GM18505 (cell line): ENCODE results near the gene EFNA2.

Source experiments
- ATAC-seq: cut with Tn5 transposase; IDR thresholded peaks from one replicate; pipeline ENCODE4 v1.9.1; 2021; ENCODE audit not compliant: unreplicated experiment
- POLR2A ChIP-seq: IDR thresholded peaks from 4 replicates; pipeline ENCODE4 v1.6.1; 2011; ENCODE audit warnings: borderline replicate concordance; ENCODE audit not compliant: insufficient read depth, insufficient read length; ENCODE audit errors: extremely low read depth

EFNA2 gene

DNA sequence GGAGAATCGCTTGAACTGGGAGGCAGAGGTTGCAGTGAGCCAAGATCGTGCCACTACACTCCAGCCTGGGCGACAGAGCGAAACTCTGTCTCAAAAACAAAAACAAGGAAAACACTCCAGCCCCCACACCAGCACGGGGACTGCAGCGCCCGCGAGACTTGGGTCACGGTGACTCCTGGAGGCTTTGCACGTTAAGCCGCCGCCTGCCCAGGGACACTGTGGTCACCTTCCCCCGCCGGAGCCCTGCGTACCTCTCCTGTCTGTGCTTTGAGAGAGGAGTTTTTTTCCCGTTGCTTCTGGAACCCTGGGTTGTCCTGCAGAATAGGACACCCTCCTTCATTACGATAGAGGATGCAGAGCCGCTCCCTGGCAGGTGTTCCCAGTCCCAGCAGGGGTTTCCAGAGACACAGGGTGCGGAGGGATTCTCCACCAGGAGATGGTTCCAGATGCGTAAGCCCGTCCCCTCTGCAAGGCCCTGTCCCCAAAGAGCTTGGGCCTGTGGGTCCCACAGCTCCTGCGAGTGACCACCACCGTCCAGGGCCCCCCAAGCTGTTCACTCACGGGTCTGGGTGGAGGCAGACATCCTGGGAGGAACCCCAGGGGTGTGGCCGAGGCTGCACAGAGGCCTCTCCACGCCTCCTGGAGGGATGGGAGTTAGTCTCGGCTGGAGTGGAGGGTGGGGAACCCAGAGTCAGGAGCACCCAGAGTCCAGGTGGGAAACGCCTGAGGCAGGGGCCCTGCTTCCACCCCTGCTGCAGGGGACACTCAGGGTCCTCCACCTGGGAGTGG is 55.2 kb downstream of the EFNA2 start:
- TF ChIP-seq POLR2A, result no peak
- no peak for ATAC-seq

DNA sequence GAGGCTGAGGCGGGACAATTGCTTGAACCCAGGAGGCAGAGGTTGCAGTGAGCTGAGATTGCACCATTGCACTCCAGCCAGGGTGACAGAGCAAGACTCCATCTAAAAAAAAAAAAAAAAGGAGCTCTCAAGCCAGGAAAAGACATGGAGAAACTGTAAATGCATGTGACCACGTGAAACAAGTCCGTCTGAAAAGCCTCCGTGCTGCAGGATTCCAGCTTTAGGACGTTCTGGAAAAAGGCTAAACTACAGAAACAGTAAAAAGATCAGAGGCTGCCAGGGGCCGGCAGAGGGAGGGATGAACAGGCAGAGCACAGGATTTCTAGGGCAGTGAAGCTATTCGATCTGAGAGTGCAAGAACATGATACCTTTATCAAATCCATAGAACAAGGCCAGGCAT is 57.4 kb downstream of the EFNA2 start:
- ATAC-seq, result no peak
- no peak for TF ChIP-seq POLR2A

DNA sequence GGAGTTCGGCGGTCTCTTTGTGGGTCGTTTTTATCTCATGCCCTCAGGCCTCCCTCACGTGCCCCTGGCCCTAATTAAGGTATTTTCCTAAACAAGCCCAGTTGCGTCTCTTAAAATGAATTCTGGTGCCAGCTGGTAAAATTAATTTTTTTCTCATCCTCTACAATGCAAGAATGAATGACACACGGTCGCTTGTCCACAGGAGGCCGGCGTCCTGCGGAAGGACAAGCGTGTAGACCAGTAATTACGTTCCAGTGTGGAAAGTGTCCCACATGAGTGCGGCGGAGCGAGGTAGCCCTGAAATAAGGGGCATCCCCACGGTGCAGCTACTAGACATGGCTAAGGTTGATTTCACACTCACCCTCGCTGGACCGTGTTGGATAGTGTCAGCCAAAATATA is 63.5 kb downstream of the EFNA2 start:
- no peak for ATAC-seq
- TF ChIP-seq POLR2A, result no peak

DNA sequence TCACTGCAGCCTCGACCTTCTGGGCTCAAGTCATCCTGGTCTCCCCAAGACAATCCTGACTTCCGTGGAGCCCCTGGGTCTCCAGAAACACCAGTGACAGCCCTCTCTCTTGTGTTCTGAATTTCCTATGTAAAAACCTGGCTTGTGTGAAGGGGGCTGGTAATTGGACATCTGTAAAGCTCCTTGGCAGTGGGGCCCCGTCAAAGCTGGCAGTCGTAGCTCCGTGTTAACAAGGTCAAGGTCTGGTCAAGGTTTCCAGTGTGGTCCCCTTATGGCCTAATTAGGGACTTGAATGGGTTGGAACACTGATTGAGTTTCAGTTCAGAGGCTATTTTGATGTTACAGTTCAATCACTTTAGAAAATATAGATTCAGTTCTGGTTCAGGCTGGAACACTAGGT is 65.2 kb downstream of the EFNA2 start:
- no peak for ATAC-seq
- no peak for TF ChIP-seq POLR2A
